HG02885 (cell line): ENCODE data around the gene NPFFR1.
"Not testable (repeated sequence)": the region's sequence is repeated elsewhere in the genome, so short reads cannot be mapped to it uniquely, and the experiment has no call there.

ENCODE experiments used
- ATAC-seq: cut with Tn5 transposase; IDR thresholded peaks from one replicate; pipeline ENCODE4 v1.9.1; 2021; ENCODE audit warnings: mild to moderate bottlenecking; ENCODE audit not compliant: unreplicated experiment, poor library complexity

The NPFFR1 gene

DNA sequence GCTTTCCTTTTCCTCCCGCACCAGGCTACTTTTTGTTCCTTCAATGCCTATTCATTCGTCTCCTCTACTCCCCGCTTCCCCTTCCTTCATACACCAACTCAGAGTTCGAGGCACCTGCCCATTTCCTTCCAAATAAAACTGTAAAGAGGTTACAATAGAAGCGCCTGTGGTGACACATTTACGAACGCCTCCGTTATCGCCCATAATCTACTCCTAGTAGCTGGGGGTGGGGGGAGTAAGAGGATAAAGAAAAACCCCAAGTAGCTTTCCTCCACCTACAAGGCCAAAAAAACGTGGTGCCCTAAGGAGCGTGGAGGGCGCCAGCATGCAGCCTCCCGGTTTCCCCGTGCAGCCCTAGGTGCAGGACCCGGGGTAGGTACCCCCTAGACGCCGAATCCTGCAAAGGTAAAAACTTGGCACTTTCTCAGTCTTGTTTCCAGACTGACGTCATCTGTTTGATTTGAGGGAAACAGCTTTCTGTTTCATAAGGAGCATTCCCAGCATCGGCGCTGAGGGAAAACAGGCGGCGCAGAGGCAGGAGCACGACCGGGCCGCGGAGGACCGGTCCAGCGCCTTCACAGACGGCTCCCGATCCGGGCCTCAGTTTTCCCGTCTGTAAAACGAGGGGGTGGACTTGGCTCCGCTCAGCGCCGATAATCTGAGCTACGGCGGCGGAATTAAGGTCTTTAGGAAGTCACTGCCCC is 51.5 kb downstream of the NPFFR1 start:
- ATAC-seq, result no peak

- no peak for ATAC-seq
Observed at GRCh38 chr10:70228491-70228890, 55.3 kb downstream of the NPFFR1 start.

DNA sequence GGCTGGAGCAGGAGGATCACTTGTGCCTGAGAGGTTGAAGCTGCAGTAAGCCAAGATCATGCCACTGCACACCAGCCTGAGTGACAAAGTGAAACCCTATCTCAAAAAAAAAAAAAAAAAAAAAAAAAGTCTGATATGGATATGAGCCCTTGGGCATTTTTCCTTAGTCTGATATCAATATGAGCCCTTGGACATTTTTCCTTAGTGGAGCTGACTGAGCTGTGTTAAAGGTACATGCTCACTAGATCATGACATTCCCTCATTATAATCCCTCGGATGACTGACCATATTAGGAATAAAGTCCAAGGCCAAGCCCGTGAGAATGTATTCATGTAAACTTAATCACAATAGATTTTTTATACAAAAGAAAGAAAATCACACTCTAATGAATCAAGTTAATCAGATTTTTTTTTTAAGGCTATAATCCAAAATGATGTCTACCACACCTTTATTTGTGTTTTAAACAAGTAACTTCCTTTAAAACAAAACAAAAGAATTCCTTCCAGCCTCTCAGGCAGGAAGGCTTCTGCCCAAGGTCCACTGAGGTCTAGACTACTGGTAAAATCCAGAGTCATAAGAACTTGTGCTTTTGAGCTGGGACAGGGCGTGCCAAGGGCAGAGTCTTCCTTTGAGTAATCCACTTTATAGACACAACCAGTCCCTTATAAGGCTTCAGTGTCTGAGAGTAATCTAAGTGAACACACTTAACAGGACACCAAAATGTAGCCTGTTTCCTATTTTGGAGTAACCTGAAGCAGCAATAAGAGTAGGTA is 56.1 kb downstream of the NPFFR1 start:
- ATAC-seq, result no peak

- ATAC-seq, result no peak
Observed at GRCh38 chr10:70223728-70224127, 60.1 kb downstream of the NPFFR1 start.

DNA sequence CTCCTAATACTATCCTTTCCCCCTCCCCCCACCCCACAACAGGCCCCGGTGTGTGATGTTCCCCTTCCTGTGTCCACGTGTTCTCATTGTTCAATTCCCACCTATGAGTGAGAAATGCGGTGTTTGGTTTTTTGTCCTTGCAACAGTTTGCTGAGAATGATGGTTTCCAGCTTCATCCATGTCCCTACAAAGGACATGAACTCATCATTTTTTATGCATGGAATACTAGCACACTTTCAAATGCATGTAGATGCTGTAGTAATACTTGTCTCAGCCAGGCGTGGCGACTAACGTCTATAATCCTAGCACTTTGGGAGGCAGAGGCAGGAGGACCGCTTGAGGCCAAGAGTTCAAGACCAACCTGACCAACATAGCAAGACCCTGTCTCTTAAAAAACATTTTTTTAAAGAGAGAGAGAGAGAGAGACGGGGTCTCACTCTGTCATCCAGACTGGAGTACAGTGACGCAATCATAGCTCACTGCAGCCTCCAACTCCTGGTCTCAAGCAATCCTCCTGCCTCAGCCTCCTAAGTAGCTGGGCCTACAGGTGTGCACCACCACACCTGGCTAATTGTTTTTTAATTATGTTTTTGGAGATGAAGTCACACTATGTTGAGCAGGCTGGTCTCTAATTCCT is 60.9 kb downstream of the NPFFR1 start:
- not testable (repeated sequence) for ATAC-seq

- ATAC-seq, result no peak
Observed at GRCh38 chr10:70222340-70222794, 61.4 kb downstream of the NPFFR1 start.

DNA sequence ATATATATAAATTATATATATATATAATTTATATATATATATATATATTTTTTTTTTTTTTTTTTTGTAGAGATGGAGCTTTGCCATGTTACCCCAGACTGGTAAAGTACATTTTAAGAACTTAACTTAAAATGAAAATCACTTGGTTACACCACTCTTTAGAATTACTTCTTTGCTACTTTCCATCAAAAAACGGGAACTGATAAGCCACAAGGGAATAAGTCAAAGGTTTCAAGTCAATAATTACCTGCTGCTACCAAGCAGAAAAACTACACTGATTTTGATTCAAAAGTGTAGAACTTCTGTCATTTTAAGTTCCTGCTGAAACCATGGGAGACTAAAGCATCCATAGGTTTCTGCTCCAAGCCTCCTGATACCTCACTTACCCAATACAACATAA is 62.8 kb downstream of the NPFFR1 start:
- peak; percentile 13 for ATAC-seq

DNA sequence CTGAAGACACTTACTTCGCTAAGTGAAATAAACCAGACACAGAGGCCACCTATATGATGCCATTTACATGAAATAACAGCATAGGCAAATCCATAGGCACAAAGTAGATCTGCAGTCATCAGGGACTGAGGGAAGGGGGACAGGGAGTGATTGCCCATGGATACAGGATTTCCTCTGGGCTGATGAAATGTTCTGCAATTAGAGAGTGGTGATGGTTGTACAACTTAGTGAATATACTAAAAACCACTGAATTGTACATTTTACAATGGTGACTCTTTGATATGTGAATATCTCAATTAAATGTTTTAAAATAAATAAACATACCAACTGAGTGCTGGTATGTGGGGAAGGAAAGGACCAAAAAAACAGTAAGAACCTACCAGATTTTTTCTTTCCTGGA is 70.9 kb downstream of the NPFFR1 start:
- ATAC-seq, result no peak

DNA sequence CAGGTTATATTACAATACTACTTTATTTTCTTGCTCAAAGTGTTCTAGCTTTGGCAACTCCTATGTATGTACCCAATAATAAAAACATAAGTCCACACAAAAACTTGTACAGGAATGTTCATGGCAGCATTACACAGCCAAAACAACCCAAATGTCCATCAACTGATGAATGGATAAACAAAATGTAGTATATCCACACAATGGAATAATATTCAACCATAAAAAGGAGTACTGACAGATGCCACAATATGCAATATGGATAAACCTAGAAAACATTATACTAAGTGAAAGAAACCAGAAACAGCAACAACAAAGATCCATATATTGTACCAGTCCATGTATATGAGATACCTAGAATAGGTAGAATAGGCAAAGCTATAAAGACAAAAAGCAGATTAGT is 71.5 kb downstream of the NPFFR1 start:
- no peak for ATAC-seq

GRCh38 chr10:70206762-70207161 is 77.0 kb downstream of the NPFFR1 start:
- no peak for ATAC-seq

- no peak for ATAC-seq
Observed at GRCh38 chr10:70201105-70201504, 82.7 kb downstream of the NPFFR1 start.

GRCh38 chr10:70198696-70199466 is 84.9 kb downstream of the NPFFR1 start:
- no peak for ATAC-seq
